Left ventricle myocardium inferior (tissue), 1 donor: ENCODE data around the gene CYP2S1. TPM values are rescaled to one million over a fixed set of nuclear protein-coding genes. Genes with fewer than 3 reads are reported as not detected.
"Not testable (repeated sequence)": the region's sequence is repeated elsewhere in the genome, so short reads cannot be mapped to it uniquely, and the experiment has no call there.

ENCODE experiments used
- DNase-seq: peaks from one replicate; pipeline ENCODE4 v3.0.0-alpha.2; 2020
- H3K27ac ChIP-seq: fragments of 200-600 bp; replicated peaks from 2 replicates; pipeline ENCODE4 v1.8.0; 2021
- H3K27me3 ChIP-seq: fragments of 200-600 bp; 2 replicates; pipeline ENCODE4 v1.8.0; 2021; ENCODE audit warnings: low read depth
- H3K36me3 ChIP-seq: fragments of 200-600 bp; 2 replicates; pipeline ENCODE4 v1.8.0; 2021
- H3K4me1 ChIP-seq: fragments of 200-600 bp; 2 replicates; pipeline ENCODE4 v1.8.0; 2021
- H3K4me3 ChIP-seq: fragments of 200-600 bp; 2 replicates; pipeline ENCODE4 v1.8.0; 2021; ENCODE audit warnings: mild to moderate bottlenecking, moderate library complexity
- H3K9me3 ChIP-seq: fragments of 200-600 bp; replicated peaks from 2 replicates; pipeline ENCODE4 v1.8.0; 2021
- CTCF ChIP-seq: fragments of 200-600 bp; IDR thresholded peaks from 2 replicates; pipeline ENCODE4 v1.8.0; 2021; ENCODE audit warnings: antibody characterized with exemption, mild to moderate bottlenecking, borderline replicate concordance
- intact Hi-C: fragments of 100-400 bp; cut with micrococcal nuclease; formaldehyde crosslinking; loops from one replicate; pipeline ENCODE4 v1.11.0; 2022
- total RNA-seq: library from RNA; stranded (reverse); fragmentation: NEBNext Ultra II Directional; extraction: Animal tissue kit (Norgen Biotek cat#: 25700); gene quantifications from one replicate; pipeline ENCODE4 v1.2.1, GENCODE V29; 2021
- donor health status: DM: no; HTN: yes; CAD: no; lungs with severe emphysema.

The CYP2S1 gene
- total RNA-seq, 1 donor from 2014 or later, result 0.44 TPM

- peaks cover 24% of the 10 kb centered on the region for H3K27me3 ChIP-seq
- intact Hi-C loops, result loop anchor here (5.0 kb wide), 1 partner anchor 59 kb away; the partner anchor contains the start of gene HNRNPUL1
- H3K27ac ChIP-seq, result no peak overlapping the region
- H3K36me3 ChIP-seq, result no peaks in the 10 kb centered on the region
- DNase-seq, result no peak
- no peak for TF ChIP-seq CTCF
- H3K4me3 ChIP-seq, result no peak overlapping the region
- H3K4me1 ChIP-seq, result peaks cover 6% of the 10 kb centered on the region
- no peaks in the 10 kb centered on the region for H3K9me3 ChIP-seq
Observed at GRCh38 chr19:41203371-41203770, 10.4 kb downstream of the CYP2S1 start.

- DNase-seq, result peak; percentile 67
- TF ChIP-seq CTCF, result peak; percentile 91
- intact Hi-C loops, result loop anchor here (5.0 kb wide), 1 partner anchor 58 kb away; the partner anchor contains the start of gene HNRNPUL1
- not testable (repeated sequence) for H3K4me3 ChIP-seq, H3K4me1 ChIP-seq, H3K36me3 ChIP-seq, H3K27ac ChIP-seq, H3K9me3 ChIP-seq
- H3K27me3 ChIP-seq, result peaks cover 14% of the 10 kb centered on the region
Observed at GRCh38 chr19:41204338-41204737, 11.3 kb downstream of the CYP2S1 start.

- peaks cover 7% of the 10 kb centered on the region for H3K27me3 ChIP-seq
- no peaks in the 10 kb centered on the region for H3K9me3 ChIP-seq
- peaks cover 6% of the 10 kb centered on the region for H3K4me1 ChIP-seq
- intact Hi-C loops, result no loop called here
- TF ChIP-seq CTCF, result no peak
- H3K4me3 ChIP-seq, result no peak overlapping the region
- no peaks in the 10 kb centered on the region for H3K36me3 ChIP-seq
- no peak for DNase-seq
- peak overlapping the region; percentile 77 for H3K27ac ChIP-seq
Observed at GRCh38 chr19:41205995-41206394, 13.0 kb downstream of the CYP2S1 start.

- no peak overlapping the region for H3K4me3 ChIP-seq
- H3K9me3 ChIP-seq, result no peaks in the 10 kb centered on the region
- no peak for TF ChIP-seq CTCF
- peaks cover 6% of the 10 kb centered on the region for H3K4me1 ChIP-seq
- no peak for DNase-seq
- intact Hi-C loops, result no loop called here
- H3K27ac ChIP-seq, result peak overlapping the region; percentile 77
- peaks cover 7% of the 10 kb centered on the region for H3K27me3 ChIP-seq
- no peaks in the 10 kb centered on the region for H3K36me3 ChIP-seq
Observed at GRCh38 chr19:41206456-41206855, 13.4 kb downstream of the CYP2S1 start.

- intact Hi-C loops, result no loop called here
- H3K4me1 ChIP-seq, result peaks cover 6% of the 10 kb centered on the region
- TF ChIP-seq CTCF, result no peak
- peaks cover 7% of the 10 kb centered on the region for H3K27me3 ChIP-seq
- DNase-seq, result peak; percentile 89
- H3K36me3 ChIP-seq, result no peaks in the 10 kb centered on the region
- peak overlapping the region; percentile 77 for H3K27ac ChIP-seq
- H3K4me3 ChIP-seq, result peak overlapping the region; percentile 42
- no peaks in the 10 kb centered on the region for H3K9me3 ChIP-seq
Observed at GRCh38 chr19:41206926-41207750, 14.1 kb downstream of the CYP2S1 start.
